Body of pancreas (tissue), 4 donors: ENCODE measurements around the gene BACH2.

Experiments used
- POLR2A ChIP-seq, 3 donors: fragments of 450-650 bp; IDR thresholded peaks; one replicate each; pipeline ENCODE4 v1.6.1; 2016; ENCODE audit warnings: antibody characterized with exemption in 3 of 3, mild to moderate bottlenecking in 2 of 3
- TF ChIP-seq, protein P1 (sequence below), 7 experiments: fragments of 450-650 bp in 4 of 7; fragments of 200-600 bp in 3 of 7; sonication (generic) in 3 of 7; IDR thresholded peaks; one replicate each; pipeline ENCODE4 v1.5.1; 2016 to 2019; ENCODE audit warnings: antibody characterized with exemption in 7 of 7

GRCh38 chr6:90271831-90272230, 24.8 kb downstream of the BACH2 start:
- TF ChIP-seq POLR2A (IDR thresholded peaks at IDR 0.05) = no peak
- TF ChIP-seq, protein P1, sequence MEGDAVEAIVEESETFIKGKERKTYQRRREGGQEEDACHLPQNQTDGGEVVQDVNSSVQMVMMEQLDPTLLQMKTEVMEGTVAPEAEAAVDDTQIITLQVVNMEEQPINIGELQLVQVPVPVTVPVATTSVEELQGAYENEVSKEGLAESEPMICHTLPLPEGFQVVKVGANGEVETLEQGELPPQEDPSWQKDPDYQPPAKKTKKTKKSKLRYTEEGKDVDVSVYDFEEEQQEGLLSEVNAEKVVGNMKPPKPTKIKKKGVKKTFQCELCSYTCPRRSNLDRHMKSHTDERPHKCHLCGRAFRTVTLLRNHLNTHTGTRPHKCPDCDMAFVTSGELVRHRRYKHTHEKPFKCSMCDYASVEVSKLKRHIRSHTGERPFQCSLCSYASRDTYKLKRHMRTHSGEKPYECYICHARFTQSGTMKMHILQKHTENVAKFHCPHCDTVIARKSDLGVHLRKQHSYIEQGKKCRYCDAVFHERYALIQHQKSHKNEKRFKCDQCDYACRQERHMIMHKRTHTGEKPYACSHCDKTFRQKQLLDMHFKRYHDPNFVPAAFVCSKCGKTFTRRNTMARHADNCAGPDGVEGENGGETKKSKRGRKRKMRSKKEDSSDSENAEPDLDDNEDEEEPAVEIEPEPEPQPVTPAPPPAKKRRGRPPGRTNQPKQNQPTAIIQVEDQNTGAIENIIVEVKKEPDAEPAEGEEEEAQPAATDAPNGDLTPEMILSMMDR (IDR thresholded peaks at IDR 0.05) = no peak
